A673 (cell line): ENCODE data around the gene PRB3.

Experiments used
- CTCF ChIP-seq: fragments of 300-800, 200-600 bp; sonication (generic); conservative IDR thresholded peaks from 2 replicates; pipeline ENCODE4 v1.5.1; 2017; ENCODE audit warnings: low read depth, mild to moderate bottlenecking, antibody characterized with exemption, low read length, moderate library complexity, mixed read lengths
- EZH2 ChIP-seq: fragments of 200-600 bp; sonication (generic); IDR thresholded peaks from 2 replicates; pipeline ENCODE4 v1.6.1; 2017; ENCODE audit warnings: borderline replicate concordance, low read depth, mild to moderate bottlenecking, mixed read lengths, antibody characterized with exemption, low read length; ENCODE audit not compliant: poor library complexity, severe bottlenecking

- TF ChIP-seq CTCF, result no peak
- TF ChIP-seq EZH2, result no peak
These were observed 29.1 kb downstream of the PRB3 start for GRCh38 chr12:11240348-11240930.
